EL (cell line): ENCODE results near the gene TPCN2.
A peak's percentile ranks its signal among the peaks of the same experiment; 100 is the strongest.

Experiments used
- DNase-seq: peaks from one replicate; pipeline ENCODE4 v3.0.0-alpha.2; 2016

TPCN2 gene

DNA sequence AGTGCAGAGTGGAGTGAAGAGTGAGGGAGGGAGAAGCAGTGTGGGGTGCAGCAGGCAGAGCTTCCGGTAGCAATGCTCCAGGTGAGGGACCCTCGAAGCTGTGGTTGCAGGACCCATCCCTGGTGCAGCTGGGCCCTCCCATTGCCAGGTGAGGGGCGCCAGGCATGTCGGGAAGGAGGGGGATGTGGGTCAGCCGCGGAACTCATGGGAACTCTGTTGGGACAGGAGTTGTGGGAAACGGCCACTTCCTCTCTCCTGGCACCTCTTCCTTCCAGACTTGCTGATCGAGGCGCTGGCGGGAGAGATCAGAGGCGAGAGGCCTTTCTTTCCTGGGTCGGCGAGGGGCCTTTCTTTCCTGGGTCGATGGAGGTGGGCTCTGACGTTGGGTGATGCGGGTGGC, 48.5 kb downstream of the TPCN2 start:
- no peak for DNase-seq

DNA sequence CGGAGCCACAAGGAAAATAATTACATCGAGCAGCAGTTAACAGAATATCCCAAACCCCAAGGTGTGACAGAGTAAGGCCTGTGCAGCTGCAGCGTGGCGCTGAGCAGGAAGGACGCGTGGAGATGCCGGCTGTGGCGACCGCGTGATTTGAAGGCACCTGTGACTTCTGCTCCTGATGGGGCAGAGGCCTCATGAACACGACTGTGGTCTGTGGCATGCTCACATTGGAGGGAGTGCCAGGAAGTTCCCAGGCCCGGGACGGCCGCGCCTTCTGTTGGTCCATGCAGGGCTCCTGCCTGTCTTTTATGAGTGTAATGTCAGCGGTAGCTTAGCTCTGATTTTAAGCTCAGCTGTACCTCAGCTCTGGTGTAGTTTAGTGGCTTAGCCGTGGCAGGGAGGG, 50.4 kb downstream of the TPCN2 start:
- DNase-seq, result no peak

GRCh38 chr11:69100454-69101114, 51.9 kb downstream of the TPCN2 start:
- DNase-seq, result no peak

DNA sequence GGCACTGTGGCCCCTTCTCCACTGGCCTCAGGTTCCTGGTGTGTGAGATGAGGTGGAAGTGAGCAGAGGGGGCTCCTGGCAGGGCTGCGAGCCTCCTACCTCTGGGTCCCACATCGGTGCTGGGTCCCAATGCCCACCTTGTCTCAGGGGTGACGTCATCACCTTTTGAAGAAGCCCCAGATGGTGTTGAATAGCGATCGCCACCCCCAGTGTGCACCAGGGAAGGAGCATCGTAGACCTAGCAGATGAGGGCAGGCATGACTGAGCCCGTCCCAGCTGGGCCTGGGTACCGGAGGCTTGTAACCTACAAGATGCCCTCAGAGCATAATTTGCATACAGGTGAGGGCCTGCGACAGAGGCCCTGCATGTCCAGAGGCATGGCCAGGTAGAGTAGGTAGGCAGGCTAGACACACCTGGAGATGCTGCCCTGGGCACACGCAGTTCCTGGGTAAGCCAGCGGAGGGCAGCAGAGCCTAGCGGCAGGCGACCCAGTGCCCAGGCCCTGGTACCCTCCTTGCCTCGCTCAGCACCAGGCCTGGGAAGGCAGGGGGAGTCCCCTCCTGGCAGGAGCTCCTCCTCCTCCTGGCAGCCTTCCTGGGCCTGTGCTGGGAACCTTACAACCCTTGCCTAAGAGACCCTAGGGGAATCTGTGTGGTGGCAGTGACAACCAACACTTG, 52.5 kb downstream of the TPCN2 start:
- peak; percentile 79 for DNase-seq

DNA sequence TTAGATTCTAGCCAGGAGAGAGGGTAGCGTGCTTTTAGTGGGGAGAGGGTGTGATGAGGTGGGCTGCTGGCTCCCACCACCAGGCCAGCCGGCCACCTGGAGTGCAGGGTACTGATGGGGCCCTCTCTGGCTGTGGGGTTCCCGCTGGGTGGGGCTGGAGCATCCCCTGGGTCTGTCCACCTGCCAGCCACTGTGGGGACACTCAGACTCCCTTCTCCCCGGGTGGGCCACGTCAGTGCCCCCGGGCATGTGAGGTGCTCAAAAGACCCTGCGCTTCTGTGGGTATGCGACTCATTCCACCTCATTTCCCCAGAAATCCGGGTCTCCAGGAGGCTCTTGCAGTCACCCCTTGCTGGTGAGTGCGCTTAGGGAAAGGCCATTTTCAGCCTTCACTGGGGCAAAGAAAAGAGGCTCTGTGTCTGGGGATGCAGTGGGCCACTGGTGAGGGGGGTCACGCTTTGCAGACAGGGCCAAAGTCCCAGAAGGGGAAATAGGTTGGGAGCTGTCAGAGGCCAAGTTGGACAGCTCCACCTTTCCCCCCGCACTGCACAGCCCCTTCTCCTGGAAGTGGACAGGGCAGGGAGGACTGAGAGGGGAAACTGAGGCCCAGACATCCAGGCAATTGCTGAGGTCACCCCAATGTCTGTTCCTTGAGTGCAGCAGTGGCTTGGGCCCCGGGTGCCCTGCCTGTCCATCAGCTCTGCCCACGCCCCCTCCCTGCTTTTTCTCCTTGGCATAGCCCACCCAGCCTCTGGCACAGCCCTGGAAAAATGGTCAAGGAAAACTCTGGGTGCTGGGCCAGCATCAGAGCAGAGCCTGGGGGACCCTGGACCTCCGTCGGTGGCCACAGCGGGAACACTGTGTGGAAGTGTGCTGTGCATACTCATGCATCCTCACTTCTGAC, 53.3 kb downstream of the TPCN2 start:
- no peak for DNase-seq

GRCh38 chr11:69102732-69103615, 54.2 kb downstream of the TPCN2 start:
- no peak for DNase-seq

DNA sequence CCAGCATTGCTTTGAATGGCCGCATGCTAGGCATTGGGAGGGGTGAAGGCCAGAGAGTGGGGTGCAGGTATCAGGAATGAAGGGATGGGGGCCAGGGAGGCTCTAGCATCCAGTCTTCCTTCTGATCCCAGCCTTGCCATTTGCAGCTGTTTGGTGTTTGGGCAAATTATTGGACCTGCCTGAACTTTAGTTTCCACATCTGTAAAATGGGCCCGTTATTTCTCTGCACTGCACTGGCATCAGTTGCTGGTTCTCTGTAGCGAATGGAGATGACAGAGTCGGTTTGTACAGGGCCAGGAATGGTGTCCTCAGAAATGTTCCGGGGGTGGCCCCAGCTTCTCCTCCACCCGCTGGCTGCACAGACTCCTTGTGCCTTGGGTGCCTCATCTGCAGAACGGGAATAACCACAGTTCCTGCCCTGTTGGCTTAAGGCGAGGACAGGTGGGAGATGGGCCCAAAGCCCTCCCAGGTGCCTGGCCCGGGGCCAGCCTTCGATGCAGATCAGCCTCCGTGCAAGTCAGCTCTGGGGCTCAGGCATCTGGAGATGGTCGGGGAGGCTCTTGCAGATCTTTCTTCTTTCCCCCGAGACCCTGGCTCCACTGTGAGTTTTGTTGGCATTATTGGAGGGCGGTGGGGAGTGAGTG, 55.6 kb downstream of the TPCN2 start:
- DNase-seq, result no peak

GRCh38 chr11:69104856-69105395, 56.2 kb downstream of the TPCN2 start:
- no peak for DNase-seq

DNA sequence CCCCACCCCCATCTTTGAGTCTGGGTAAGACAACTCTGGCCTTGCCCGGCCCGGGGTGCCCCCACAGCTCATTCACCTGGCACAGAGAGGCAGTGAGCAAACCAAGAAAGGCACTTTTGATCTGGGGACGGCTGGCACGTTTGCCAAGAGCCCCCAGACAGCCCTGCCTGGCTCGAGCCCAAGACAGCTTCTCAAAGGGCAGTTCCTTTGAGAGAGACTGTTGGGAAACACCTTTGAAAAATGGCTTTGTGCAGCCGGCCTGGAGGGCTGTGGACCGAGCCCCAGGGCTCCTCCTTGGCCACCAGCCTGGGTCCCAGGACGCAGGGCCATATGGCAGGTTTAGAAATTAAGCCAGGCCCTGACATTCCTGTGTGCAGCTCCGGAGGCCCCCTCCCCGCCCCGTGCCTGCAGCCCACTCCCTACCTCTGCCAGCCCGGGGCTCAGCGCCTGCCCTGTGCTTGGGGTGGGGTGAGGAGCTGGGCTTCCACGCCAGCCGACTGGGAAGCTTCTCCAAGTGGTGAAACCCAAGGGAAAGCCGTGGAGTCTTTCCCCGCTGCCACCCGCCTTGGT, 56.8 kb downstream of the TPCN2 start:
- DNase-seq, result no peak

DNA sequence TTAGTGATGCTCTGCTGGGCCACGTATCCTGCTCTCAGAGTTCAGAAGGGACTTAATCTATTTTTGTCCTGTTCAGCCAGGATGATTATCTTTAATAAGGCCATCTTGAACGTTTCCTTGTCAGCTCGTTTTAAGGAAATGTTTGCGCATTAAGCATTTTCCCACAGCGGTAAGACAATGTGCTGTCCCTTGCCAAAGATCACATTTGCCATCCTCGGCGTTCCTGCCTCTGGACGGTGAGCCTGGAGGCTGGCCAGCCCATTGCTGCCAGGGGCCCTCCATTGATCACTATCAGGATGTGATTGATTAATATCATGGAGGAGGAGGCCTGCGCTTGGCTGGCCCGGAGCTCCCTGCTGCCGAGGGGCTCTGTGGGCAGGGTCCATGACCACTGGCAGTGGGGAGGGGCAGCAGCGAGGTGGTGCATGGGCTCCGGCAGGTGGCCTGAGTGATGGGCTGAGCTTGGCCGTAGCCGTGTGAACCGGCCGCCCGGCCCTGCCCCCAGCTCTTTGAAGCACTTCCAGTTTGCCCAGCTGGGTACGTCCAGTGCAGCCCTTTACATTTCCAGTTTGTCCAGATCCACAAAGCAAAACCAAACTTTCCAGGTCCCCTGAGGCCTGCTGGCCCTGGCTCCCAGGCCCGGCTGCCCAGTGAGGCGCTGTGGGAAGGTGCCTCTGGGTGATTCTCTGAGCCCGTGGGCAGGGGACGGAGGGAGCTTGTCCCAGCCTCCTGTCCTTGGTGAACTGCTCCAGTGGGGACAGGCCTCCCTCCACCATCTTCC, 57.5 kb downstream of the TPCN2 start:
- DNase-seq, result no peak

GRCh38 chr11:69107413-69107812, 58.7 kb downstream of the TPCN2 start:
- no peak for DNase-seq

- no peak for DNase-seq
Observed at GRCh38 chr11:69108030-69108429, 59.3 kb downstream of the TPCN2 start.

DNA sequence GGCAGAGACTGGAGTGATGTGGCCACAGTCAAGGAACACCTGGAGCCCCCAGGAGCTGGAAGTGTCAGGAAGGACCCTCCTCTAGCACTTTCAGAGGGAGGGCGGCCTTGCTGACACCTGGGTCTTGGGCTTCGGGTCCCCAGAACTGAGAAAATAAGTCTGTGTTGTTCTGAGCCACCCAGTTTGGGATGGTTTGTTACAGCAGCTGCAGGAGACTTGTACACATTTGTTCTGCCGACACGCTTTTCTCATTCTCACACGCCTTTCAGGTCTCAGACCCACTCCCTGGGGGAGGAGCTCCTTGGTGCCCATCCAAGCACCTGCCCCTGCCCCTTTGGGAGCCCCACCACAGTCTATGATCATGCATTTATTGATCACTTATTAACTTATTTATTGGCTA, 59.8 kb downstream of the TPCN2 start:
- no peak for DNase-seq

DNA sequence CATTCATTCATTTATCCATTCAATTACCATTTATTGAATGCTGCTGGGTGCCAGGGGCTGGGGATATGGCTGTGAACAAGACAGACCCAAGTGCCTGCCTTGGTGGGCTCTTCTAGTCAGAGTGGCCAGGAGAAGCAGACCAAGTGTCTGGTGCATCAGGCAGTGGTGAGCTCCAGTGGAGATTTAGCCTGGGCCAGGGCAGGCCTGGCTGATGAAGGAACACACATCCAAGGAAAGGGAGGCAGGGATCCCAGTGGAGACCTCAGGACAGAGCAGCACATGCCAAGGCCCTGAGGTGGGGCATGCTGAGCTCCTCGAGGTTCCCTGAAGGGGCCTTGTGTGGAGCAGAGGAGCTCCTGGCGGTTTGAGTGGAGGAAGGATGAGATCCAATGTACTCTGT, 60.4 kb downstream of the TPCN2 start:
- no peak for DNase-seq

- DNase-seq, result no peak
Observed at GRCh38 chr11:69110451-69110850, 61.7 kb downstream of the TPCN2 start.

GRCh38 chr11:69111624-69112542, 63.2 kb downstream of the TPCN2 start:
- no peak for DNase-seq

DNA sequence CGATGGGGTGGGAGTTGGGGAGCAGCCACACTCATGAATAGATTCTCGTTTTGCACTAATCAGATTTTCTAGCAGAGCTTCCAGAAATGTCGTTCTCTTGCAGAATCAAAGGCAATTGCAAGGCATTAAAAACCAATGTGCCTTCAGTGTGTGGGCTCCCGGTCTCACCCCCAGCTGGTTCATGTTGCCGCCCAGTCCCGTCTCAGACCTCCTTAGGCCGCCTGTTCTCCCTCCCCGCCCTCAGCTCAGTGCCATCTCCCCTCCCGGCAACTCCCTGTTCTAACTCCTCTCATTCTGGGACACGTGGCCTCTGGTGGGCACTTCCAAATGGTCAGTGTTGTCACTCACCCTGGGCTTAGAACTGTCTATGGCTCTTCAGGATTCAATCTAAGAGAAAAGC, 64.5 kb downstream of the TPCN2 start:
- DNase-seq, result no peak

DNA sequence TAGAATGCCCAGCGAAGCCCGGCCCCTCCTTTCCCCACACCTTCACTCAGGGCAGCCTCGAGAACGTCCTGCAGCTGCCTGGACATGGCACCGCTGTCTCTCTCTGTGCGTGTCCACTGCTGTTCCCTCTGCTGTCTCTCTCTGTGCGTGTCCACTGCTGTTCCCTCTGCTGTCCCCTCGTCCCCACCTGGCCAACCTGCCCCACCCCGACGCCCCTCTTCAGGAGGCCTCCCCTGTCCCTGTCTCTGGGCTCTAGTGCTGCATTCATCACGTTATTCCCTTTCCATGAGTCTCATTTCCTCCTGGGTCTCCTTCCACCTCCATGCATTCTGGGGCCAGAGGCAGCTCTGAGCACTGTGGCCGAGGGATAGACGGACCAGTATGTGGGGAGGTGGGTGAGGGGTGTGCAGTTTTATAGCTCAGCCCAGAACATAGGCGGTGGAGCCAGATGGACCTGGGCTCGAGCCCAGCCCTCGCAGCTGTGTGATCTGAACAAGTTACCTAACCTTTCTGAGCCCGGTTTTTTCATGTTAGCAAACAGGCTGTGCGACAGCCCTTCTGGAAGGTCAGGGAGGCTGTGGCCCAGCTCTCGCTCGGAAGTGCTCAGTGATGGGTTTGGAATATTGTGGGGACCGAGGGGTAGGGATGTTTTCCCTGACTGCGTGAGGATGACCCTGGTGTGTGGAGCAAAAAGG, 65.1 kb downstream of the TPCN2 start:
- DNase-seq, result no peak

DNA sequence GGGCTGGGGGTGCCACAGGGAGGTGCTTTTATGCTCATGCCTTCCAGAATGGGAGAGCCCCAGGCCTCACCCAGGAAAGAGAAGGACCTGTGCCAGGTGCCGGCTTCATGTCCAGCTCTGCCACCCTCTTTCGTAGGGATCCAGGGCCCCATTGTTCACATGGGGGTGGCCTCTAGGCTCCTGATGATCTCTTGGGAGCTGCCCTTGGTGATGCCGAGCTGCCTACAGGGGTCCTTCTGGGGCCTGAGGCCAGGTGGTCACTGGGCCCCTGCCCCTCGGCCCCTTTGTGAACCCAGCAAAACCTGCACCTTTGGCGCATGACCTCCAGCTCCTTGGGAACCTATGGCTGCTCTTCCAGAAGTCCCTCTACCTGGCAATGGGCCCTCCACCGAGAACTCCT, 65.6 kb downstream of the TPCN2 start:
- DNase-seq, result no peak
